A204.1 (cell line): Measurements from ENCODE around the gene NOPCHAP1.
"Not testable (repeated sequence)": the region's sequence is repeated elsewhere in the genome, so short reads cannot be mapped to it uniquely, and the experiment has no call there.

ENCODE experiments used
- FAIRE-seq: peaks from 2 replicates; lab custom pipeline; 2012; peaks lifted over from hg19 to GRCh38; lab: Jason Lieb, UNC

The NOPCHAP1 gene

GRCh38 chr12:104966677-104967076 is 19.4 kb upstream of the NOPCHAP1 start:
- no peak for FAIRE-seq

GRCh38 chr12:104969343-104969742 is 16.8 kb upstream of the NOPCHAP1 start:
- no peak for FAIRE-seq

GRCh38 chr12:104971306-104971705 is 14.8 kb upstream of the NOPCHAP1 start:
- FAIRE-seq = no peak

GRCh38 chr12:104973250-104973649 is 12.9 kb upstream of the NOPCHAP1 start:
- FAIRE-seq = no peak

- no peak for FAIRE-seq
Observed at GRCh38 chr12:104974626-104975290, 11.4 kb upstream of the NOPCHAP1 start.

DNA sequence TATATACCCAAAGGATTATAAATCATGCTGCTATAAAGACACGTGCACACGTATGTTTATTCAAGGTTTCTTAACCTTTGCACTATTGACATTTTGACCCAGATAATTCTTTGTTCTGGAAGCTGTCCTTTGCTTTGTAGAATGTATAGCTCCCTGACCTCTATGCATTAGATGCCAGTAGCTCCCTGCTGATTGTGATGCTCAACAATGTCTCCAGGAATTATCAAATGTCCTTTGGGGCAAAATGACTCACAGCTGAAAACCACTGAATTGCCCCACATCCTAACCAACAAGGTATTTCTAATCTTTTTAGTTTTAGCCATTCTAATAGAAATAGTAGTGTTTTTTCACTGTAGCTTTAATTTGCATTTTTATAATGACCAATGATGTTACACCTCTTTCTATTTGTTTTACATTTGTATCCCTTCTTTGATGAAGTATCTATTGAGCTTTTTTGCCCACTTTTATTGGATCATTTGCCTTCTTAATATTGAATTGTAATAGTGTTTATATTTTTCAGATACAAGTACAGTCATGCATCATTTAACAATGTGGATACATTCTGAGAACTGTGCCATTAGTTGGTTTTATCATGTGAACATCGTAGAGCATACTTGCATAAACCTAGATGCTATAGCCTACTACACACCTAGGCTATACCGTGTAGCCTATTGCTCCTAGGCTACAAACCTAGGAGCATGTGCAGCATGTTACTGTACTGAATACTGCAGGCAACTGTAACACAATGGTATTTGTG is 10.4 kb upstream of the NOPCHAP1 start:
- FAIRE-seq = no peak

DNA sequence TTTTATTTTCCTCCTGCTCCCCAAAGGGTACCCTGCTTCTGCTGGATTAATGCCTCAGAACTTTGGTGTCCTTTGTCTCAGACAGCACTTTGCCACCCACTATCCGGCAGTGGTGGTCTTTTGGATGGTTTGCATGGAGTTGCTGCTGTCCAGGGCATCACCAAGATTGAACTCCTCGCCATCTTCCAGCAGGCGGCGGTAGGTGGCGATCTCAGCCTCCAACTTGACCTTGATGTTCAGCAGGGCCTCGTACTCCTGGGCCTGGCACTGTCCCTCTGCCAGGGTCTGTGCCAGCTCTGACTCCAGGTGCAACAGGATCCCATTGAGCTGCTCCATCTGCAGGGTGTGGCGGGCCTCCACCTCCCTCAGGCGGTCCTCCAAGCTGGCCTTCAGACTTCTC is 9.4 kb upstream of the NOPCHAP1 start:
- FAIRE-seq = no peak

GRCh38 chr12:104977688-104978087 is 8.4 kb upstream of the NOPCHAP1 start:
- FAIRE-seq = not testable (repeated sequence)

DNA sequence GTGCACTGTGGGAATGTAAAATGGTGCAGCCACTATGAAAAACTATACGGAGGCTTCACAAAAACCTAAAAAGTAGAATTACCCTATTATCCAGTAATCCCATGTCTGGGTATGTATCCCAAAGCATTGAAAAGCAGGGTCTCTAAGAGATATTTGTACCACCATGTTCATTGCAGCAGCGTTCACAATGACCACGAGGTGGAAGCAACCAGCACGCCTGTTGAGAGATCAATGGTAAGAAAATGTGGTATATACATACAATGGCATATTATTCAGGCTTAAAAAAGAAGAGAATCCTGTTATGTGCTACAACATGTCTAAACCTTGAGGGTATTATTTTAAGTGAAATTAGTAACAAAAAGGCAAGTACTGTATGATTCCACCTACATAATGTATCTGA is 910 bp upstream of the NOPCHAP1 start:
- FAIRE-seq = no peak

DNA sequence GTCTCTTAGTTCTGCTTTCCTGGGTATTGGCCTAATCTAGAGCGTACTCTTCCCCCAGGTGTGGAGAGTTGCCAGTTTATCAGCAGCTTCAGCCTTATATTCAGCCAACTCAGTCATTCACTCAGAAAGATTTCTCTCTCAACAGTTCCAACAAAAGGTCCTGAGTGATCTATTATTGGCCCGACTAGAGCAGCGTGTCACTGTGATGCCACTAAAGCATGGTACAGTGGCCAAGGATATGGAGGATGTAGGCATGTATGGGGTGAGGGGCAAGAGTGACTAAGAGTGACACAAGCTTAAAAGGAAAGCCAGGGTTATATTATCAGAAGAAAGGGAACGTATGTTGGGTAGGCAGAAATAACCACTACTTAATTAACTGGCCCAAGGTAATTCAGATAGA is 4.8 kb downstream of the NOPCHAP1 start:
- no peak for FAIRE-seq

- no peak for FAIRE-seq
Observed at GRCh38 chr12:104991565-104992128, 5.5 kb downstream of the NOPCHAP1 start.

DNA sequence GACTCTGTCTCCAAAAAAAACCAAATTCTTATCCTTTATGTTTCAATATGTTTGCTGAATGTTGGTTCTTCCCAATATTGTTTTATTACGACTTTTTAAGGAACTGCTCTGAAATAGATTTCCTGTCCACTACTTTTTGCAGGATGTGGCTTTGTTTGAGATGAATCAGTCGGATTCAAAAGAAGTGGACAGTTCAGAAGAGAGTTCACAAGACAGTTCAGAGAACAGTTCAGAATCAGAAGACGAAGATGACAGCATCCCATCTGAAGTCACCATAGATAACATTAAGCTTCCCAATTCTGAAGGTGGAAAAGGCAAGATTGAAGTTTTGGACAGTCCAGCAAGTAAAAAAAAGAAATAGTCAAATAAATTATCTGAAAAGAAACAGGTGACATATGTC is 8.2 kb downstream of the NOPCHAP1 start:
- FAIRE-seq = no peak

DNA sequence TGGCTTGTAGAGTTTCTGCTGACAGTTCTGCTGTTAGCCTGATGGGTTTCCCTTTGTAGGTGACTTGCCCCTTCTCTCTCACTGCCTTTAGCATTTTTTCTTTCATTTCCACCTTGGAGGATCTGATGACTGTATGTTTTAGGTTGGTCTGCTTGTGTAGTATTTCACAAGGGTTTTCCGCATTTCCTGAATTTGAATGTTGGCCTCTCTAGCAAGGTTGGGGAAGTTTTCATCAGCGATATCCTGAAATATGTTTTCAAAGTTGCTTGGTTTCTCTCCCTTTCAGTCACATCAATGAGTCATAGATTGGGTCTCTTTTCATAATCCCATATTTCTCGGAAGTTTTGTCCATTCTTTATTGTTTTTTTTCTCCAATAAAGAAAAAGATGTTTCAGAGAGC is 11.4 kb downstream of the NOPCHAP1 start:
- FAIRE-seq = no peak

- no peak for FAIRE-seq
Observed at GRCh38 chr12:104998423-104999346, 12.6 kb downstream of the NOPCHAP1 start.

GRCh38 chr12:104999347-104999685 is 13.2 kb downstream of the NOPCHAP1 start:
- FAIRE-seq = no peak

DNA sequence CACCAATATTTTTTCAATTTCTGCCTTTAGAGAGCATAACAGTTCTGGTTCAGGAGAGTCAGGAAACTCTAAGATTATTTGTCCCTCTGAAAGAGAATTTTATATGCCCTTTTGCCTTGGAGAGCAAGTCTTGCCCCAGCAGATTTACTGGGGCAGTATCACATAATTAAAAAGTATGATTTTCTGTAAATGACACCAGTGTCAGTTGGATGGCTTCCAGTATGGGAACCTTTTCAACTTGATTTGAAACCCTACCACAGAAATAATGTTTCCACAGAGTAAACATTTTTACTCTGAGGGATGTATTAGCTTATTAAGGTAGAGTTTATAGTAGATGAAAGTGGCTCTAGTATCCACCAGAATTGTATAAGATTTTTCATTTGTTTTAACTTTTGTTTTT is 15.4 kb downstream of the NOPCHAP1 start:
- no peak for FAIRE-seq

DNA sequence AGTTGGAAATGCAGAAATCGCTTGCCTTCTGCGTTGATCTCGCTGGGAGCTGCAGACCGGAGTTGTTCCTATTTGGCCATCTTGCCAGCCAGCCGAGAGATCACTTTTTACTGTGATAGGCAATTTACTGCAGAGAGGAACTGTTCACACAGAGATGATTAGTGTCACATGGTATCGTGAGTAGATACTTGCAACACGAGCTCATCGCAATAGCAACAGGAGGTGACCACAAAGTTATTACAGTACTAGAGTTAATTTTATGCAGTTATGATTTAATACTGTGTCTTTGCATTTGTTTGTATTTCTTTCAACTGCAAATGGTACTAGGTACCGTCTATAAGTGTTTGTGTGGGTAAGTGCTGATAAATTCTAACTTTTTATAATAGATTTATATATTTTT is 27.8 kb downstream of the NOPCHAP1 start:
- no peak for FAIRE-seq

- FAIRE-seq = no peak
Observed at GRCh38 chr12:105014603-105015002, 28.5 kb downstream of the NOPCHAP1 start.

- FAIRE-seq = no peak
Observed at GRCh38 chr12:105015543-105015942, 29.4 kb downstream of the NOPCHAP1 start.

DNA sequence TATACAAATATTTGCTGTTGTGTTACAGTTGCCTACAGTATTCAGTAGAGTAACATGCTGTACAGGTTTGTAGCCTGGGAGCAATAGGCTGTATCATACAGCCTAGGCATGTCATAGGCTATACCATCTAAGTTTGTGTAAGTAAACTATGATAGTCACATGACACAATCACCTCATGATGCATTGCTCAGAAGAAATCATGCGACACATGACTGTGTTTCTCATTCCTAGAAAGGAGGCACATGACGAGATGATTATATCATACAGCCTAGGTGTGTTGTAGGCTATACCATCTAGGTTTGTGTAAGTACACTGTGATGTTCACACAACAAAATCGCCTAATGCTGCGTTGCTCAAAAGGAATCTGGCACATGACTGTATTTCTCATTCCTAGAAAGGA is 31.9 kb downstream of the NOPCHAP1 start:
- no peak for FAIRE-seq

DNA sequence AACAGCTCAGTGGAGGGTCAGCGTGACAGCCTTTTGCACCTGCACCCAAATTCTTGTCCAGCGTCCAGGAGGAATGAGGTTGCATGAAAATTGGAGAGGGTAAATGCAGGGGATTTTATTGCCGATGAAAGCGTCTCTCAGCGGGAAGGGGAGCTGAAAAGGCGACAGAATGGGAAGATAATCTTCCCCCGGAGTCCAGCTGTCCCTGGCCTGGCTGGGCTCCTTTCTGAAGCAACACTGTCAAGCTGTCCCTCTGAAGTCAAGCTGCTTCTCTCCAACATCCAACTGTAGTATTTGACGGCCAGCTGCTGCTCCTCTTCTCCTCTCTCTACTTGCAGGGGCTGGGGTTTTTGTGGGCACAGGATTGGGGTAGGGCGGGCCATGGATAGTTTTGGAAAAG is 32.7 kb downstream of the NOPCHAP1 start:
- FAIRE-seq = no peak

- no peak for FAIRE-seq
Observed at GRCh38 chr12:105020241-105020962, 34.3 kb downstream of the NOPCHAP1 start.
